Right hindlimb (tissue), 1 donor: ENCODE data around the gene CPNE4.
"Not testable (repeated sequence)": the region's sequence is repeated elsewhere in the genome, so short reads cannot be mapped to it uniquely, and the experiment has no call there.

Source experiments
- DNase-seq: peaks from one replicate; pipeline ENCODE4 v3.0.0-alpha.2; 2018

Gene CPNE4

DNA sequence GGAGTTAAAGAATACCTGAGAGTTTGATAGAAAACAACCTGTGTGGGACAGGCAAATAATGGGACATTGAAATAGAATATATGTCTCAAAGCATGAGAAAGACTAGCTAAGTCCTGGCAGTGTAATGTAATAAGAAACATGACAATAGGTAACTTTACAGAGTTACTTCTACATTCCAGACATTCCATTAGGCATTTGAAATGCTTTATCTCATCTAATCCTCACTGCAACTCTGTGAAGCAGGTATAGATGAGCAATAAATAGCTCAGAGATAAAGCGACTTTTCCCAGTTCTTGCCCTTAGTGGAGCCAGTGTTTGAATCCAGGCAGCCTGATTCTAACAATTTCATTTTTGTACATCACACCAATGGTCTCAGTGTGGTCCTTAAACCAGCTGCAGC lies 76.8 kb downstream of the CPNE4 start:
- no peak for DNase-seq

GRCh38 chr3:131957511-131957910 lies 77.3 kb downstream of the CPNE4 start:
- DNase-seq: no peak

DNA sequence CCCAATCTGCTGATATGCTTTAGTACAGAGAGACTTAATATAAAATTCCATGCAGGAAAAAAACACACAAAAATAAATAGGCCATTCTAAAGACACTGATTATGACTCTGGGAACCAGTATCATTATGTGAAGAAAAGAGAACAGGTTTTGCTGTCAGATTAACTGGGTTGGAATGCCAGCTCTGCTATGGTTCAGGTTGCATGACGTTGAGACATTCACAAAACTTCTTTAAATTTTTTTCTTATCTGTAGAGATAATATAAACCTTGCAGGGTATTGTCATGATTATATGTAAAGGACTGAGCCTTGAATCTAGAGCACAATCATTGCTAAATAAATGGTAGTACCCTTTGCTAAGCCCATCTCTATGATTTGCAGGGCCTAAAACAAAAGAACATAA lies 86.0 kb downstream of the CPNE4 start:
- DNase-seq: no peak

GRCh38 chr3:131944676-131945075 lies 90.1 kb downstream of the CPNE4 start:
- no peak for DNase-seq

- DNase-seq: no peak
These were observed 101.1 kb downstream of the CPNE4 start for GRCh38 chr3:131933665-131934064.

- no peak for DNase-seq
These were observed 106.2 kb downstream of the CPNE4 start for GRCh38 chr3:131928593-131928992.

GRCh38 chr3:131925571-131925970 lies 109.2 kb downstream of the CPNE4 start:
- no peak for DNase-seq

DNA sequence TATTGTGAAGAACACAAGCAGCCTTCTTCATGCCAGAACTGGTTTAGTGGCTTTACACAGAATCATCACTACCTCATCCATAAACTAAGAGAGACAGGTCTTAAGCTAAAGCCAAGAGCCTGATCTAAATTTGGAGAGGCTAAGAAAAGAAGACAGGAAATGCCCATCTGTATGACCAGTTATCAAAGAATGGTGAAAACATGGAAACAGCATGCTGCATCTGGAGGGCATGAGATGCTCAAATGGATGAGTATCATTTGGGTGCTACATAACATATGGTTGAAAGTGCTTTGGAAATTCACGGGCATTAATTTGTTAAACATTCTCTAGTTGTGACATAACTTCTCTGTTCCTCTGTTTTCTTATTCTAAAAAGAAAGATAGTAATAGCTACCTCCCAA lies 112.5 kb downstream of the CPNE4 start:
- no peak for DNase-seq

DNA sequence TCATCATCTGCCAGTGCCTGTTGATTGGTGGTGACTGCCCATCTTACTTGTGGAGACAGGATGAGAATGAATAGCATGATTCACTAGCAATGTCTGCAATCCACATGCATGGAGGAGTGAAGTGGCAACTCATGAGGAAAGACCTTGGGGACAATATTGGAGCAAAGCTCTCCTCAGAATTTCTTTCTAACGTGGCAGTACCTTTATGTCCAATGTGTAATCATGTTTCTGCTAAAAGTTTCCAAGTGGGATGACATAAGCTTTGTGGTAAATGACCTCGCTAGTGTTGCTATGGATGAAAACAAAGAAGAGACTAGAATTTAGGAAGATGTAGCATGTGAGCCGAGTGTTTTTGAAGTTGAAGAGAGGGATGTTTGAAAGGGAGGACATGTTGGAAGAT lies 117.8 kb downstream of the CPNE4 start:
- DNase-seq: no peak

GRCh38 chr3:131914090-131914691 lies 120.6 kb downstream of the CPNE4 start:
- DNase-seq: no peak

- no peak for DNase-seq
These were observed 122.6 kb downstream of the CPNE4 start for GRCh38 chr3:131912255-131912654.

GRCh38 chr3:131907796-131908195 lies 127.0 kb downstream of the CPNE4 start:
- no peak for DNase-seq

DNA sequence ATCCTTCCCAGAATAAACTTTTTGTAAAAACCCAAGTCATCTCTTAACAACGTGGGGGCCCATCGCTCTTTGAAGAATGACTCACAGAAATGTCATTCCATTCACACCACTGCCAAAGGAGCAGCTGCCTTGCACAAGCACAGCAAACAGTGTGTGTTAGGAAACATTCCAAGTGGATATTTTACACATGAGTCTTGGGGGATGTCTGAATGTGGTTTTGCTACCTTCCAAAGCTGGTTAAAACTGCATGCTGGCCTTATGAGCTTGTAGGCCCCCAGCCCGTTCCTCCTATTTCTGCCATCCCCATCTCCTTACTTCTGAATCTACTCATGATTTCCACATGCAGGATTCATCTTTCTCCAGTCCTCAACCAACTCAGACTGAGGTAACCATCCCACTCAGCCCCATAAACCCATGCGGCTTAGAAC lies 130.8 kb downstream of the CPNE4 start:
- no peak for DNase-seq

DNA sequence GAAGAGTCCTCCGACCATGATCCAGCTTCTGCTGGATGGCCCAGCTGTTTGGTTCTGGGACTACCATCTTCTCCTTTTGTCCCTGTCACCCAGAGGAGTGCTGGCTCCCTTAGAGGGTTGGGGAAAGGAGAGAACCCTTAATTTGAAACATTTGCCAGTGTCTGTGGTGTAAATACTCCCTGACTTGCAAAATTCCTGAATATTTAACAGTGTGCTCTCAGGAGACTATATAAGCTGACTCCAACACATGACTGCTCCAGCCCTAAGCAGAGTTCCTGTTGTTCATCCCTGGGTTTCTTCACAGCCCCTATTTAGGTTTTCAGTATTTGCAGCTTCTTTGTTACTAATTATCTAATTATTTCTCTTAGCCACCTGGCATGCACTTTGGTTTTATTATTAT lies 133.1 kb downstream of the CPNE4 start:
- DNase-seq: no peak

DNA sequence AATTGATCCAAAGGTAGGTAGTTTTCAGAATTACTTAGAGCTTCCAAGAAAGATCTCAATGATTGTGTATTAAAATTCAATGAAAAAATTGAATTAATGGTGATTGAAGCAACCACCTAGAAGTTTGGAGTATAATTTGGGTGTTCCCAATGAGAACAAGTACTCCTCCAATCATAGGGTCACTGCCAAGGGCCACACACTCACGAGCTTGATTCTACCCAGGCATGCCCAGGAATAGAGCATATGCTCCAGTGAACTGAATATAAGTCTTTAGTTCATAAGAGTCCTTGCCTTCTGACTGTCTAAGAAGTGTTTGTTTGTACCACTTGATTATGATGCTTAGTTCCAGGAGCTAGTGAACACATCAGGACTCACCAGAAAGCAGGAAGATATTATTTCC lies 133.9 kb downstream of the CPNE4 start:
- DNase-seq: no peak

DNA sequence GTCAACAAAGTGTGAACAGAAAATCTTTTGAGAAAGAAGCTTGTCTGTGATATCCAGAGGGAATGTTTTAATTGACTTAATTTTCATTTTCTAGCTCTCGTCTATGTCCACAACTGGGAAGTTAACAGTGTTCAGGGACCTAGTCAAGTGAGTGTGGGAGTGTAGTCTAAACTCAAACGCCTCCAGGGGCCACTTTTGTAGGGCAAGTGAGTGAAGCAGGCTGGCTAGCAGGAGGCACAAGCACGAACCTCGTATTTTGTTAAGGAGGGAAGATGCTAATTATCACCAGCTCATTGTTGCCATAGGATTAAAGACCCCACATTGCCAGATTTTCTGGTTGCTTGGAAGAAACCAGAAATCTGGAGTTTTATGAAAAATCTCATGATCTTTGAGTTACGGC lies 135.8 kb downstream of the CPNE4 start:
- no peak for DNase-seq

DNA sequence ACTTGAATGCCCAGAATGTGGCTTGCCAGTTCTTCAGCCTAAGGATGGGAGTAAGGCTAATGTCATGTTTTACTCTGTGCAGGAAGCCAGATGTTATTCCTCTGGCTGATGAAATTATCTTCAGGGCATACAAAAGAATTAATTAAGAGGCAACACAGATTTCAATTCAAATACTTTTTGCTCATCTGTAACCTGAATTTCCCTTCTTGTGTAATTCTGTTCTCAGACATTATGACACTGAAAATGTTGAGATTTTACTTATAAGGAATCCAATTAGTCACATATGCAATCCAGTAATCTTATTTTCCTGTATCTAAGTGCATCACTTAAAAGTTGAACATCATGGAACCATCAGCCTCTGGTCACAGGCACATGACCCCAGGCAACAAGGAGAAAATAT lies 136.5 kb downstream of the CPNE4 start:
- DNase-seq: no peak

DNA sequence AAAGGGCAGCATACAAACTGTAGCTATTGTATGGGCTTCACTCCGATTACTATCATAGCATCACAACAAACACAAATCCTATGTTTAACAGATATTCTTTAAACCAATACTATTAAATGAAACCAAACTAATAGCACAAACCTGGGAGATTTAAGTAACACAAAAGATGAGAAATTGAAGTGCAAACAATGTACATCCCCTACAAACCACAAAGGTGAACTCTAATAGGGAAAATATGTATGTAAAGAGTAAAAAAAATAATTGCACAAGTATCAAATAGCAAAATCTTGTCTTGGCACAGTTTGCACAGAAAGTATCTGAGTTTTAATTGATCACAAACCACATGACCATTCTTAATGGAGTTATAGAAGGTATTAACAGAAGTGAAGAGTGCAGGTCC lies 138.5 kb downstream of the CPNE4 start:
- DNase-seq: no peak

- no peak for DNase-seq
These were observed 139.0 kb downstream of the CPNE4 start for GRCh38 chr3:131895766-131896165.

- DNase-seq: no peak
These were observed 142.5 kb downstream of the CPNE4 start for GRCh38 chr3:131892331-131892730.

GRCh38 chr3:131885871-131886270 lies 148.9 kb downstream of the CPNE4 start:
- DNase-seq: not testable (repeated sequence)

DNA sequence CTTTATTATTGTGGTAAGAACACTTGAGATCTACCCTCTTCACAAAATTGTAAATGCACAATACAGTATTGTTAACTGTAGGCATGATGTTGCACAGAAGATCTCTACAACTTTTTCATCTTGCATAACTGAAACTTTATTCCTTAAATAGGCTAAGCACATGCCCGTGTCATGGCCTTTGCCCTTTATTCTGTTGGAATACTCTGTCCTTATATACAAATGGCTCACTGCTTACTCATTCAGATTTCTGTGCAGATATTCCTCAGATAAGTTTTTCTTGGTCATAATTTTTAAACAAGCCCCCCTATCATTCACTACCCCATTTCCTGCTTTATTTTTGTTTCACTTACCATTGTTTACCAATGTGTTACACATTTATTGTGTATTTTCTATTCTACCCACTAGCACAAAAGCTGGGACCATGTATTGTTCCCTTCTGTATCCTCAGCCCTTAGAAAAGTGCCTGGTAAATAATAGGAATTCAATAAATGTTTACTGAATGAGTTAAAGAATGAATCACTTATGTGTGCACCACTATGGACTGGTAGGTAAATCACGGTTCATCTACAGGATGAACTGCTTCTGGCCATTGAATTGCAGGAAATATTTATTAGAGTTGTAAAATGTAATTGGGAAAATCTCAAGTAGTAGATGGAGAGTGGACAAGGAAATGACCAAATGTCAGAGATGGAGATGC lies 151.0 kb downstream of the CPNE4 start:
- no peak for DNase-seq

- no peak for DNase-seq
These were observed 151.7 kb downstream of the CPNE4 start for GRCh38 chr3:131883086-131883485.

DNA sequence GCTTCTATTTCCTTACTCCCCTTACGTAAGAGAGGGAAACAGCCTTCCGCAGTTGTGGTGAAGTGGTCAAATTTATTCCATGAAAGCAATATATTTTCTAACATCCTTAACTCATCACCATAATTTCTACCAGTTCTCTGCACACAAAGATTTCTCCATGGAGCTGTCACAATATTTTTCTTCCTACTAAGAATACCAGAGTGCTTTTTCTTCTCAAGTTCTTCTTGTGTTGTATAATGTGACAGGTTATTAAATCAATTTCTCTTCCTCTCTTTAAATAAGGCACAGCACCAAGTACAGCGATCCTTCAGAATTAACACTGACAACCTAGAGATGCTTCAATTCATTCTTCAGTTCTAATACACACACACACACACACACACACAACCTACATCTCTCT lies 153.0 kb downstream of the CPNE4 start:
- no peak for DNase-seq

DNA sequence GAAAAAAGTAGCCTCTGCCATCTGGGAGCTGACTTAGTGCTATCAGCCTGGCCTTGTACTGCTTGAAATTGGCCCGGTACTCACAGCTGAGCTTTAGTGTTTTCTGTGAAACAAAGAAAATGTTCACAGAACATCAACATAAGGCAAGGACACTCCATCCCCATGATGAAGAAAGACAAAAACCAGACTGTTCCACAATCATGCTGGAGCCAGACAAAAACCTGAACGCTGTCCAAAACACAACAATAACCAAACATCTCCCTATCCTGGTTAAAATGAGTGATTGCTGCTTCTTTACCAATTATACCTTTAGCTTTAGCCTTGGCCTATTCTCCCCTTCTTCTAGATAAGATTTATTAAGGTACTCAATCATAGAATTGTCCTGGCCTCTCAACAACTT lies 153.9 kb downstream of the CPNE4 start:
- DNase-seq: no peak
